ENCODE results near the gene FKBP5.

GRCh38 chr6:35717449-35718374 is 29.0 kb upstream of the FKBP5 start:
- TF ChIP-seq, protein P1, sequence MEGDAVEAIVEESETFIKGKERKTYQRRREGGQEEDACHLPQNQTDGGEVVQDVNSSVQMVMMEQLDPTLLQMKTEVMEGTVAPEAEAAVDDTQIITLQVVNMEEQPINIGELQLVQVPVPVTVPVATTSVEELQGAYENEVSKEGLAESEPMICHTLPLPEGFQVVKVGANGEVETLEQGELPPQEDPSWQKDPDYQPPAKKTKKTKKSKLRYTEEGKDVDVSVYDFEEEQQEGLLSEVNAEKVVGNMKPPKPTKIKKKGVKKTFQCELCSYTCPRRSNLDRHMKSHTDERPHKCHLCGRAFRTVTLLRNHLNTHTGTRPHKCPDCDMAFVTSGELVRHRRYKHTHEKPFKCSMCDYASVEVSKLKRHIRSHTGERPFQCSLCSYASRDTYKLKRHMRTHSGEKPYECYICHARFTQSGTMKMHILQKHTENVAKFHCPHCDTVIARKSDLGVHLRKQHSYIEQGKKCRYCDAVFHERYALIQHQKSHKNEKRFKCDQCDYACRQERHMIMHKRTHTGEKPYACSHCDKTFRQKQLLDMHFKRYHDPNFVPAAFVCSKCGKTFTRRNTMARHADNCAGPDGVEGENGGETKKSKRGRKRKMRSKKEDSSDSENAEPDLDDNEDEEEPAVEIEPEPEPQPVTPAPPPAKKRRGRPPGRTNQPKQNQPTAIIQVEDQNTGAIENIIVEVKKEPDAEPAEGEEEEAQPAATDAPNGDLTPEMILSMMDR (IDR thresholded peaks at IDR 0.05; ENCODE audit: low read length): no peak
- no peak for TF ChIP-seq EZH2 (IDR thresholded peaks at IDR 0.05; ENCODE audit: borderline replicate concordance, low read length)

Measured in OCI-LY1 (cell line).